Activated CD8-positive, alpha-beta memory T cell treated with anti-CD3 and anti-CD28 coated beads, Interleukin-2, amount 50 U/mL, for 4 hours (primary cell): ENCODE data around the gene HEPH.
"Not testable (repeated sequence)": the region's sequence is repeated elsewhere in the genome, so short reads cannot be mapped to it uniquely, and the experiment has no call there.

ENCODE experiments used
- DNase-seq: peaks from one replicate; pipeline ENCODE4 v3.0.0-alpha.2; 2020

The HEPH gene

DNA sequence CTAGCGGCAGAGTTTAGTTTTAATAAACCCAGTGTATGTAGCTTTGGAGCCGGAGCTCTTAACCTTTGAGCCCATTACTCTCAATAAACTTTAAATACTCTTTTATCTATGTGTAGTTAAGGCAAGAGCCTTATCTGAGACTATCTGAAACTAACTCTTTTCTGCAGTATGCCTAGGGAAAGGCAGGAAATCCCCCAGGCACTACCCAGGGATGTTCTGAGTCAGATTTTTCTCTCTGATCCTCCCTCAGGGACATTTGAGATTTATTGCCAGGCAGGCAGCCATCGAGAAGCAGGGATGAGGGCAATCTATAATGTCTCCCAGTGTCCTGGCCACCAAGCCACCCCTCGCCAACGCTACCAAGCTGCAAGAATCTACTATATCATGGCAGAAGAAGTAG, 39.1 kb downstream of the HEPH start:
- DNase-seq = no peak

DNA sequence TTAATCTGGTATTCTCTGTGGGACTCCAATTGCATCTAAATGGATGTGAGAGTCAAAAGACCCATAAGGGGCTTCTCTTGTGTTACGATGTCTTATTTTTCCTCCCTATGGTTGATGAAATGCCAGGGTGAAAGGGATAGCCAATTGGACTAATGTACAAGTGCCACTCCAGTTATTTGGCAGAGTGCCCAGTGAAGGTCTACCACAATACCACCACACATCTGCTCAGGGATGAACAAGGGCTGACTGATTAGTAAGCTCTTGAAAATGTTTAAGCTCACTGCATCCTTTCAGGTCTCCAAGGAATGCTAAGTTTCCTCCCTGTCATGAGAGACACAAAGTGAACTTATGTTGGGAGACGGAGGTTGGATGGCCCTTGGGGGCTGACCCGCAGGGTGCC, 57.8 kb downstream of the HEPH start:
- DNase-seq = no peak

DNA sequence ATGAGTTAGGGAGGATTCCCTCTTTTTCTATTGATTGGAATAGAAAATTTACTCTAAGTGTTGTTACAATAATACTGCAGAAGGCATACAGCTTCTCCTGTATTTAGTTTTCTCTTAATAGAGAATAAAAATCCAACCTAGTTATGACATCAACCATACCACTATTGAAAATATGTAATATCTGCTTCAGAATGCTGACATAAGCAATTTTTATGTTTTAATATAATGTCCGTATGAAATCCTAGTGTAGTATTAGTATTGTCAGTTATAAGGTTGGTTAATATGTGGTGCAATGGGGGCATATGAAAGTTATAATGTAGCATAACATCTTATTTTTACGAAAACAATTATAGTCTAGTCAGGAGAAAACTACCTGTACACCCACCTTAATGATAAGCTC, 68.2 kb downstream of the HEPH start:
- DNase-seq = no peak

DNA sequence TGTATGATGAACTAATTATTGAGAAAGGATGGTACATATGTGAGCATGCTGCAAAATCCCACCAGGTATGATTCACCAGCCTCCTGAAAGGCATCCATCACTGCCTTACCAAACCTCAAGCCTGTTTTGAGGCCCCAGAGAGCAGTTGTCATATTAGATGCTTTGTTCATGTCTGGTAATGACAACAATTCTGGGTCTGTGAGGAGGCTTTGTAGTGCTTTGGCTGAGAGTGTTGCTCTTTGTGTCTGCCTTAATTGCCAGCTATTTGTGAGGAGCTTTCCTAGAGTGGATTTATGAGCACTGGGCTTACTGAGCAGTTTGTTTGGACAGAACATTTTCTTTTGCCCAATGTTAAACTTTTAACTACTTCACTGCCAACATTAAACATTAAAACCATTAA, 69.2 kb downstream of the HEPH start:
- DNase-seq = no peak

DNA sequence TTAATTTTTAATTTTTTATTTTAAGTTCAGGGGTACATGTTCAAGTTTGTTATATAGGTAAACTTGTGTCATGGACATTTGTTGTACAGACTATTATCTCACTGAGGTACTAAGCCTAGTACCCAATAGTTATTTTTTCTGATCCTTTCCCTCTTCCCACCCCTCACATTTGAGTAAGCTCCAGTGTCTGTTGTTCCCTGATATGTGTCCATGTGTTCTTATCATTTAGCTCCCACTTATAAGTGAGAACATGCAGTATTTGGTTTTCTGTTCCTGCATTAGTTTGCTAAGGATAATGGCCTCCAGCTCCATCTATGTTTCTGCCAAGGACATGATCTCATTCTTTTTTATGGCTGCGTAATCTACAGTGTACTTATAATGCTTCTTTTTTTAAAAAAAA, 69.9 kb downstream of the HEPH start:
- not testable (repeated sequence) for DNase-seq

DNA sequence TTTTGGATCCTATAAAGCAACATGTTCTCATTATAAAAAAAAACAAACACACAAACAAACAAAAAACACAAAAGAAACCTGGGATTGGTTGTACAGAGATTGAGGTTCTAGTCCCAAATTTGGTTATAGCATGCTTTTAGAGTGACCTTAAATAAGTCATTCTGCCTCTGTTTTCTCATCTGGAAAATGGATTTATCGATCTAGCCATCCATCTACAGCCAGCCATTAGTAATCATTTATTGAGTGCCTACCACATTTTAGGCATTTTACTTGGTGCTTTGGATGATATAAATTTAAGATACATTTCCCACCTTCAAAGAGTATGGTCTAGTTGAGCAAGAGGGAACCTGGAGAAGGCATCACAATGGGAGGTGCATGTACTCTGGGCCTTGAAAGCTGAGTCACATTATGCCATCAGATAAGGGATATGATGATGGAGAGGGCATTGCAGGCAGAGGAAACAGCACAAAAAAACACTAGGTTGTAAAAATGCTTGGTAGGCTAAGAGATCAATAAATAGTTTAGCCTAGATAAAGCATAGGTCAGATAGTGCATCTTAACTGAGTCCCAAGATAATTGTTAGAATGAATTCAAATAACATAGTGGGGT, 91.4 kb downstream of the HEPH start:
- no peak for DNase-seq

DNA sequence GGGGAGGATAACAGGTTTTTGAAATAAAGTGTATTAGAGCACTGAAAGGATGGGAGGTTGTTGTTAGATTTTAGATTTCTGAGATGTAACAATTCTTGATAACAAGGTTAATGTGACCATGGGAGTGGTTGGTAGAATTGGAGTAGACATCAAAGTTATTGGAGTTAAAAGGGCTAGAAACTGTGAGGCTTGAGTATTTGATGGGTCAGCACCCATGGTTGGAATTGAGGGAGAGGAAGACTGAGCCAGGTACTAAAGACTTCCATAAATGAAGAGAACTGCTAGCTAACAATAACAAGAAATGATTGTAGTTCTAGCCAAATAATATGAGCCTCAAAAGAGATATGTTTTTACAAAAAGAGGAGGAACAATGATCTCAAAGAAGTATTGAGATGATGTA, 98.8 kb downstream of the HEPH start:
- DNase-seq = no peak
